ENCODE measurements around the gene NPFF. TPM values are rescaled to one million over a fixed set of nuclear protein-coding genes. Genes with fewer than 3 reads are reported as not detected.

The NPFF gene
- total RNA-seq, 2 experiments from 2014 or later, result not detected

DNA sequence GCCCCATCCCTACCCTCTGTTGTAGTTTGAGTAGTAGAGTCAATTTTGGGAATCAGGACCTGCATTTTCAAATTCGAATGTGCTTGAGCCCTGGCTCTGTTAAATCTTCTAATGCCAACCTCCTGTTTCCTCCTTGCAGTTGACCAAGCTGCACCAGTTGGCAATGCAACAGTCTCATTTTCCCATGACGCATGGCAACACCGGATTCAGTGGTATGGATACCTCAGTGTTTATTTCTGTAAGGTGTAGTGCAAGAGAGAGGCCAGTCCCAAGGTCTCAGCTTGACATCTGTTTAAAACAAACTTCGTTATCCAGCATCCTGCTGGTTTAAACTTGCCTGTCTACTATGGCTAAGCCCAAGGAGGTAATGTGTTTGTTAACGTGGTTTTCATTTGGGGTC, 40.2 kb downstream of the NPFF start:
- no peaks in the 10 kb centered on the region for H3K27me3 ChIP-seq (ENCODE audit: control insufficient read depth in 1 of 2, insufficient read depth in 2 of 2, low read length in 2 of 2)
- H3K36me3 ChIP-seq (ENCODE audit: insufficient read depth, low read length), result peaks cover 99% of the 10 kb centered on the region
- Mint-ChIP-seq H3K27me3 (no peaks in the 10 kb centered on the region), H3K9me3 (no peaks in the 10 kb centered on the region), H3K27ac (no peak overlapping the region), H3K4me3 (no peak overlapping the region), H3K4me1 (ENCODE audit: low read depth) (peaks cover 52% of the 10 kb centered on the region), H3K36me3 (ENCODE audit: low read depth) (peaks cover 100% of the 10 kb centered on the region)
- no peaks in the 10 kb centered on the region for H3K9me3 ChIP-seq (ENCODE audit: control insufficient read depth in 1 of 2, insufficient read depth in 1 of 2, low read length in 2 of 2)
- DNase-seq, result no peak
- H3K4me3 ChIP-seq (ENCODE audit: low read length), result no peak overlapping the region
- no peak overlapping the region for H3K27ac ChIP-seq (ENCODE audit: low read depth in 1 of 2, low read length in 2 of 2)
- ChIA-PET POLR2A (no interaction called here), CTCF (interaction anchor here (2.7 kb wide), 1 partner anchor 41 kb away, joined by 5 read pairs; no protein-coding TSS in a partner anchor)
- intact Hi-C loops (cut with DNase I, micrococcal nuclease), result no loop called here
- H3K4me1 ChIP-seq (ENCODE audit: insufficient read depth, low read length), result peaks cover 8% of the 10 kb centered on the region
- TF ChIP-seq, protein P1, sequence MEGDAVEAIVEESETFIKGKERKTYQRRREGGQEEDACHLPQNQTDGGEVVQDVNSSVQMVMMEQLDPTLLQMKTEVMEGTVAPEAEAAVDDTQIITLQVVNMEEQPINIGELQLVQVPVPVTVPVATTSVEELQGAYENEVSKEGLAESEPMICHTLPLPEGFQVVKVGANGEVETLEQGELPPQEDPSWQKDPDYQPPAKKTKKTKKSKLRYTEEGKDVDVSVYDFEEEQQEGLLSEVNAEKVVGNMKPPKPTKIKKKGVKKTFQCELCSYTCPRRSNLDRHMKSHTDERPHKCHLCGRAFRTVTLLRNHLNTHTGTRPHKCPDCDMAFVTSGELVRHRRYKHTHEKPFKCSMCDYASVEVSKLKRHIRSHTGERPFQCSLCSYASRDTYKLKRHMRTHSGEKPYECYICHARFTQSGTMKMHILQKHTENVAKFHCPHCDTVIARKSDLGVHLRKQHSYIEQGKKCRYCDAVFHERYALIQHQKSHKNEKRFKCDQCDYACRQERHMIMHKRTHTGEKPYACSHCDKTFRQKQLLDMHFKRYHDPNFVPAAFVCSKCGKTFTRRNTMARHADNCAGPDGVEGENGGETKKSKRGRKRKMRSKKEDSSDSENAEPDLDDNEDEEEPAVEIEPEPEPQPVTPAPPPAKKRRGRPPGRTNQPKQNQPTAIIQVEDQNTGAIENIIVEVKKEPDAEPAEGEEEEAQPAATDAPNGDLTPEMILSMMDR (IDR thresholded peaks at IDR 0.05), result no peak
- ATAC-seq (ENCODE audit: poor library complexity), result no peak

DNA sequence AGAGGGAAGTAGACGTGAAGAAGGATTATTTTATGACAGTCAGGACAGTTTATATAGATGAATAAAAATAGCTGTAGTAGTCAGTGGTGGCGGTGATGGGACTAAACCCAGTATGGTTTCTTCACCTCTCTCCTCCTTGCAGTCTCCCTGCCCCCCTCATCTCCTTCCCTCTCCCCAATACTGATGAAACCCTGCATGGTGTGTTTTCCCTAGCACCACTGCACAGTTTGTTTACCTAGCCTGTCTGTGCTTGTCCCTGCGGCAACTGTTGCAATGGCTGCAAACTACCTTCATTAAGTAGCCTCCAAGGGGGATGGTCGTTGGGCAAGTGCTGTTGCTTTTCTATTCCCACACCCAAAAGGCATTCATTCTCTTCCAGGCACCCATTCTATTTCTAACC, 40.6 kb downstream of the NPFF start:
- intact Hi-C loops (cut with DNase I, micrococcal nuclease), result no loop called here
- no peak overlapping the region for H3K27ac ChIP-seq (ENCODE audit: low read depth in 1 of 2, low read length in 2 of 2)
- TF ChIP-seq, protein P1 (IDR thresholded peaks at IDR 0.05), result no peak
- Mint-ChIP-seq H3K9me3 (no peaks in the 10 kb centered on the region), H3K4me3 (no peak overlapping the region), H3K27ac (no peak overlapping the region), H3K4me1 (ENCODE audit: low read depth) (peaks cover 48% of the 10 kb centered on the region), H3K27me3 (no peaks in the 10 kb centered on the region), H3K36me3 (ENCODE audit: low read depth) (peaks cover 100% of the 10 kb centered on the region)
- DNase-seq (no peak), ATAC-seq (ENCODE audit: poor library complexity) (no peak)
- no peaks in the 10 kb centered on the region for H3K9me3 ChIP-seq (ENCODE audit: control insufficient read depth in 1 of 2, insufficient read depth in 1 of 2, low read length in 2 of 2)
- POLR2A ChIA-PET, result no interaction called here
- H3K4me3 ChIP-seq (ENCODE audit: low read length), result no peak overlapping the region
- CTCF ChIA-PET, result interaction anchor here (0.9 to 2.7 kb wide), 2 partner anchors 9 to 42 kb away, joined by 3 to 5 read pairs; no protein-coding TSS in a partner anchor
- peaks cover 99% of the 10 kb centered on the region for H3K36me3 ChIP-seq (ENCODE audit: insufficient read depth, low read length)
- peaks cover 5% of the 10 kb centered on the region for H3K4me1 ChIP-seq (ENCODE audit: insufficient read depth, low read length)
- H3K27me3 ChIP-seq (ENCODE audit: control insufficient read depth in 1 of 2, insufficient read depth in 2 of 2, low read length in 2 of 2), result no peaks in the 10 kb centered on the region

DNA sequence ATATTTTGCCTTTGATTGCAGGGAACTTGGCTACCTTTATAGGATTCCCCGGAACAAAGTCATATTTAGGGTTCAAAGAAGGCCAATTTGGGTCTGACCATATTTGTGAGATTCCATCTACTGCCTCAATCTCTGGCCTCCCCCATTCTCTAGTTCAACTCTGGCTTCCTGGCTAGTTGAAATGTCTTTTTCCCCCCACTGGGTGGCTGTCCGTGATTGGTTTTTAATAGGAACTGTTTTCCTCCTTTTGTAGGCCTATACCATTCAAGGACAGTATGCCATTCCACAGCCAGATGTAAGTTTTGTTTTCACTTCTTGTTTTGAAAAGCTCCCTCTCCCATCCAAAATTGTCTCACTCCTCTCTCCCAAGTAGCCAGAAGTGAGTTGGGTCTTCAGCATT, 41.6 kb downstream of the NPFF start:
- DNase-seq (no peak), ATAC-seq (ENCODE audit: poor library complexity) (no peak)
- Mint-ChIP-seq H3K4me1 (ENCODE audit: low read depth) (peaks cover 48% of the 10 kb centered on the region), H3K4me3 (no peak overlapping the region), H3K27me3 (no peaks in the 10 kb centered on the region), H3K36me3 (ENCODE audit: low read depth) (peaks cover 100% of the 10 kb centered on the region), H3K9me3 (no peaks in the 10 kb centered on the region), H3K27ac (peak overlapping the region; percentile 36)
- TF ChIP-seq, protein P1 (IDR thresholded peaks at IDR 0.05), result no peak
- H3K27me3 ChIP-seq (ENCODE audit: control insufficient read depth in 1 of 2, insufficient read depth in 2 of 2, low read length in 2 of 2), result no peaks in the 10 kb centered on the region
- CTCF ChIA-PET, result interaction anchor here (0.9 to 2.7 kb wide), 2 partner anchors 8 to 43 kb away, joined by 3 to 5 read pairs; no protein-coding TSS in a partner anchor
- no peaks in the 10 kb centered on the region for H3K9me3 ChIP-seq (ENCODE audit: control insufficient read depth in 1 of 2, insufficient read depth in 1 of 2, low read length in 2 of 2)
- H3K4me3 ChIP-seq (ENCODE audit: low read length), result no peak overlapping the region
- no peak overlapping the region for H3K27ac ChIP-seq (ENCODE audit: low read depth in 1 of 2, low read length in 2 of 2)
- POLR2A ChIA-PET, result interaction anchor here (0.9 to 1.4 kb wide), 2 partner anchors 8 to 43 kb away, joined by 3 to 4 read pairs; no protein-coding TSS in a partner anchor
- intact Hi-C loops (cut with DNase I, micrococcal nuclease), result no loop called here
- H3K4me1 ChIP-seq (ENCODE audit: insufficient read depth, low read length), result peaks cover 8% of the 10 kb centered on the region
- peaks cover 100% of the 10 kb centered on the region for H3K36me3 ChIP-seq (ENCODE audit: insufficient read depth, low read length)

Data from CD4-positive, alpha-beta T cell (primary cell).